Measurements from ENCODE around the gene GNAT1.

- TF ChIP-seq CTCF (IDR thresholded peaks at IDR 0.05) (no peak), POLR2AphosphoS5 (IDR thresholded peaks at IDR 0.05) (no peak), POLR2A (IDR thresholded peaks at IDR 0.05) (no peak)
These were observed 44.4 kb upstream of the GNAT1 start for GRCh38 chr3:50147016-50147415.

All from breast epithelium (tissue), 3 donors.